Esophagus squamous epithelium (tissue), 4 donors: ENCODE measurements around the gene VBP1.

Experiments
- POLR2A ChIP-seq, 4 donors: fragments of 450-650 bp; IDR thresholded peaks; one replicate each; pipeline ENCODE4 v1.6.1; 2017; ENCODE audit warnings: antibody characterized with exemption in 4 of 4, mild to moderate bottlenecking in 4 of 4, moderate library complexity in 3 of 4
- TF ChIP-seq, protein P1 (sequence below), 6 experiments: fragments of 450-650 bp in 4 of 6; fragments of 200-600 bp in 2 of 6; sonication (generic) in 2 of 6; IDR thresholded peaks; one replicate each; pipeline ENCODE4 v1.5.1; 2016 to 2019; ENCODE audit warnings: antibody characterized with exemption in 6 of 6, mild to moderate bottlenecking in 4 of 6, moderate library complexity in 4 of 6

DNA sequence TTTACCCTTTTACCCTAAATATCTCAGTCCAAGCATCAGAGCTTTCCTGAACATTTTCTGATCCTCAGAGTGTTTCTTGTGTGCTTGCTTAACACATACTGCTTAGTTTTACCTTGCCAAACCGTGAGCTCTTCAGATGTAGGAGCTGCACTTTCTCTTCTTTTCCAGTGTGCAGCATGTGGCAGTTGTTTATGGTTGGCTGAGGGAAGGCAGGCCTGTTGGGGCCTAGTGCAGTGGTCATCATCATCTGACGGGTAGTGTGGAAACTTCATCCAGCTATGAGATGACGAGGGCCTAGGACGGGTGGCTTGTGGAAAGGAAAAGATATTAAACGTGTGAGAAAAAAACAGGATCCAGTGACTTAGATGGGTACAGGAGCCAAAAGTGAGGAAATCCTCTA is 21.5 kb downstream of the VBP1 start:
- TF ChIP-seq, protein P1, sequence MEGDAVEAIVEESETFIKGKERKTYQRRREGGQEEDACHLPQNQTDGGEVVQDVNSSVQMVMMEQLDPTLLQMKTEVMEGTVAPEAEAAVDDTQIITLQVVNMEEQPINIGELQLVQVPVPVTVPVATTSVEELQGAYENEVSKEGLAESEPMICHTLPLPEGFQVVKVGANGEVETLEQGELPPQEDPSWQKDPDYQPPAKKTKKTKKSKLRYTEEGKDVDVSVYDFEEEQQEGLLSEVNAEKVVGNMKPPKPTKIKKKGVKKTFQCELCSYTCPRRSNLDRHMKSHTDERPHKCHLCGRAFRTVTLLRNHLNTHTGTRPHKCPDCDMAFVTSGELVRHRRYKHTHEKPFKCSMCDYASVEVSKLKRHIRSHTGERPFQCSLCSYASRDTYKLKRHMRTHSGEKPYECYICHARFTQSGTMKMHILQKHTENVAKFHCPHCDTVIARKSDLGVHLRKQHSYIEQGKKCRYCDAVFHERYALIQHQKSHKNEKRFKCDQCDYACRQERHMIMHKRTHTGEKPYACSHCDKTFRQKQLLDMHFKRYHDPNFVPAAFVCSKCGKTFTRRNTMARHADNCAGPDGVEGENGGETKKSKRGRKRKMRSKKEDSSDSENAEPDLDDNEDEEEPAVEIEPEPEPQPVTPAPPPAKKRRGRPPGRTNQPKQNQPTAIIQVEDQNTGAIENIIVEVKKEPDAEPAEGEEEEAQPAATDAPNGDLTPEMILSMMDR (IDR thresholded peaks at IDR 0.05): no peak
- TF ChIP-seq POLR2A (IDR thresholded peaks at IDR 0.05): no peak
